ENCODE measurements around the gene CIROP. TPM values are rescaled to one million over a fixed set of nuclear protein-coding genes. Genes with fewer than 3 reads are reported as not detected.

The CIROP gene
- total and polyA plus RNA-seq, 11 donors: not detected

- 51 to 90% (median 59%) methylated on average over 2 to 6 of the region's 6 CpGs for WGBS, 4 donors
- DNase-seq: peak in 2 of 5 donors; percentile 51 to 60
- intact Hi-C loops (cut with DNase I): loop anchor here in 3 of 10 donors (2.0 to 10.0 kb wide), 3 partner anchors 61 to 501 kb away; no protein-coding TSS in a partner anchor
- Histone ChIP-seq H3K9me3 (no peaks in the 10 kb centered on the region), H3K4me3 (no peak overlapping the region), H3K27me3 (no peaks in the 10 kb centered on the region), H3K27ac (no peak overlapping the region), H3K36me3 (peaks cover 0 to 26% (median 24%) of the 10 kb centered on the region in 9 donors), H3K4me1 (peaks cover 0 to 28% (median 16%) of the 10 kb centered on the region in 12 donors)
- TF ChIP-seq CTCF (IDR thresholded peaks at IDR 0.05) (no peak), POLR2A (IDR thresholded peaks at IDR 0.05) (no peak)
- peak in 2 of 4 donors; percentile 5 to 34 for ATAC-seq
These were observed 49.1 kb downstream of the CIROP start for GRCh38 chr14:23055621-23056144.

GRCh38 chr14:23055147-23055550, 49.6 kb downstream of the CIROP start:
- Histone ChIP-seq H3K36me3 (peaks cover 0 to 21% (median 18%) of the 10 kb centered on the region in 9 donors), H3K27ac (no peak overlapping the region), H3K9me3 (no peaks in the 10 kb centered on the region), H3K27me3 (no peaks in the 10 kb centered on the region), H3K4me1 (peaks cover 0 to 28% (median 16%) of the 10 kb centered on the region in 12 donors), H3K4me3 (no peak overlapping the region)
- intact Hi-C loops (cut with DNase I): loop anchor here in 1 of 10 donors (10.0 kb wide), 1 partner anchor 500 kb away; no protein-coding TSS in a partner anchor
- whole genome bisulfite sequencing, 4 donors: 96 to 99% (median 96%) methylated on average over 12 of the region's 12 CpGs
- DNase-seq (no peak), ATAC-seq (no peak)
- no peak for TF ChIP-seq POLR2A (IDR thresholded peaks at IDR 0.05)
- TF ChIP-seq CTCF (IDR thresholded peaks at IDR 0.05): no peak

GRCh38 chr14:23054000-23054811, 50.6 kb downstream of the CIROP start:
- no peak for ATAC-seq
- peaks cover 0 to 11% (median 9%) of the 10 kb centered on the region in 9 donors for H3K36me3 ChIP-seq
- no peak for DNase-seq
- TF ChIP-seq CTCF (IDR thresholded peaks at IDR 0.05): peak in 8 of 12 donors; percentile 7 to 45 (median 27)
- TF ChIP-seq POLR2A (IDR thresholded peaks at IDR 0.05): no peak
- H3K27me3 ChIP-seq: no peaks in the 10 kb centered on the region
- intact Hi-C loops (cut with DNase I): loop anchor here in 2 of 10 donors (2.0 to 10.0 kb wide), 2 partner anchors 61 to 499 kb away; no protein-coding TSS in a partner anchor
- H3K27ac ChIP-seq: no peak overlapping the region
- H3K4me3 ChIP-seq: no peak overlapping the region
- WGBS, 4 donors: 70 to 87% (median 74%) methylated on average over 5 to 17 of the region's 17 CpGs
- no peaks in the 10 kb centered on the region for H3K9me3 ChIP-seq
- peaks cover 0 to 28% (median 16%) of the 10 kb centered on the region in 12 donors for H3K4me1 ChIP-seq

- H3K9me3 ChIP-seq: no peaks in the 10 kb centered on the region
- DNase-seq (no peak), ATAC-seq (no peak)
- WGBS, 4 donors: 90 to 98% (median 95%) methylated on average over 9 to 10 of the region's 10 CpGs
- no peak overlapping the region for H3K27ac ChIP-seq
- peaks cover 0 to 3% (median 1%) of the 10 kb centered on the region in 9 donors for H3K36me3 ChIP-seq
- H3K4me3 ChIP-seq: no peak overlapping the region
- intact Hi-C loops (cut with DNase I): loop anchor here in 2 of 10 donors (2.0 to 10.0 kb wide), 2 partner anchors 61 to 499 kb away; no protein-coding TSS in a partner anchor
- H3K4me1 ChIP-seq: peaks cover 0 to 28% (median 16%) of the 10 kb centered on the region in 12 donors
- TF ChIP-seq POLR2A (IDR thresholded peaks at IDR 0.05): no peak
- TF ChIP-seq CTCF (IDR thresholded peaks at IDR 0.05): no peak
- no peaks in the 10 kb centered on the region for H3K27me3 ChIP-seq
These were observed 51.4 kb downstream of the CIROP start for GRCh38 chr14:23053426-23053825.

Measured in heart left ventricle (tissue), 16 donors.